ENCODE results near the gene UST.

DNA sequence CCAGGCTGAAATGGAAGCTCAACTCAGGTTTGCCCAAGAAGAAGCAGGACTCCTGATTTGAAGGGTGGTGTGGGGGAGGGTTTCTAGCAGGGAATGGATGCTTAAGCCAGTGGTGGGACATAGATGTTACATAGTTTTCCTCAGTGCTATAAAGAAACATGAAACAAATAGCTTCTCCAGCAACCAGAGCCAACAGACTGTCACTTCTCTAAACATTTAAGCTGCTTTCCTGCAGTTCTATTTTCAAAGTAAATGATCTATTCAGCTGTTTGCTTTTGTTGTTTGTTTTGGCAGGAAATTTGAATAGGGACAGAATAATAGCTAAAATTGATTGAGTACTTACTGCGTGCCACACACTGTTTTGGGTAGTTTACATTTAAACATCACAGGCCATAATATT lies 169.0 kb downstream of the UST start:
- TF ChIP-seq SUZ12 (IDR thresholded peaks at IDR 0.05; ENCODE audit: extremely low read depth, insufficient read depth, insufficient read length), result no peak
- no peak for TF ChIP-seq YY1 (IDR thresholded peaks at IDR 0.05; ENCODE audit: insufficient read depth, insufficient read length)

Data from NT2/D1 (cell line).